ENCODE data around the gene LPIN2.

The LPIN2 gene

GRCh38 chr18:2998644-2999043 is 14.3 kb downstream of the LPIN2 start:
- no peak for DNase-seq

GRCh38 chr18:2997846-2998564 is 14.9 kb downstream of the LPIN2 start:
- no peak for DNase-seq

GRCh38 chr18:2997429-2997828 is 15.5 kb downstream of the LPIN2 start:
- DNase-seq, result no peak

GRCh38 chr18:2994603-2995432 is 18.1 kb downstream of the LPIN2 start:
- peak; percentile 76 for DNase-seq

GRCh38 chr18:2994020-2994589 is 18.8 kb downstream of the LPIN2 start:
- no peak for DNase-seq

GRCh38 chr18:2992995-2993877 is 19.7 kb downstream of the LPIN2 start:
- DNase-seq, result no peak

GRCh38 chr18:2990956-2991640 is 21.8 kb downstream of the LPIN2 start:
- DNase-seq, result no peak

- no peak for DNase-seq
Measured at GRCh38 chr18:2987876-2988790, 24.8 kb downstream of the LPIN2 start.

- DNase-seq, result no peak
Measured at GRCh38 chr18:2986150-2986865, 26.6 kb downstream of the LPIN2 start.

GRCh38 chr18:2985628-2986027 is 27.3 kb downstream of the LPIN2 start:
- peak; percentile 45 for DNase-seq

- no peak for DNase-seq
Measured at GRCh38 chr18:2984703-2985261, 28.2 kb downstream of the LPIN2 start.

- DNase-seq, result no peak
Measured at GRCh38 chr18:2984091-2984490, 28.9 kb downstream of the LPIN2 start.

- no peak for DNase-seq
Measured at GRCh38 chr18:2983296-2983695, 29.6 kb downstream of the LPIN2 start.

GRCh38 chr18:2982452-2983269 is 30.3 kb downstream of the LPIN2 start:
- DNase-seq, result peak; percentile 33

GRCh38 chr18:2982022-2982421 is 30.9 kb downstream of the LPIN2 start:
- DNase-seq, result no peak

- no peak for DNase-seq
Measured at GRCh38 chr18:2981212-2981728, 31.7 kb downstream of the LPIN2 start.

GRCh38 chr18:2979871-2980790 is 32.8 kb downstream of the LPIN2 start:
- peak; percentile 42 for DNase-seq

- DNase-seq, result no peak
Measured at GRCh38 chr18:2979129-2979528, 33.8 kb downstream of the LPIN2 start.

Data from CD4-positive, alpha-beta T cell treated with Interleukin-6 for 4 hours (primary cell).